Subcutaneous abdominal adipose tissue (tissue), 5 donors: ENCODE measurements around the gene IKZF2.

Experiments used
- H3K27ac ChIP-seq: one replicate; pipeline ENCODE4 v1.7.0; 2013; ENCODE audit warnings: low read depth, mild to moderate bottlenecking, inconsistent platforms, low read length, moderate library complexity
- H3K27me3 ChIP-seq, 5 donors: one replicate each; pipeline ENCODE4 v1.7.0; 2013; ENCODE audit warnings: low read length in 5 of 5, inconsistent platforms in 1 of 5; ENCODE audit not compliant: control insufficient read depth in 5 of 5, insufficient read depth in 4 of 5
- H3K36me3 ChIP-seq, 5 donors: one replicate each; pipeline ENCODE4 v1.7.0; 2013; ENCODE audit warnings: low read length in 5 of 5; ENCODE audit not compliant: control insufficient read depth in 5 of 5, insufficient read depth in 5 of 5
- H3K4me1 ChIP-seq, 5 donors: one replicate each; pipeline ENCODE4 v1.7.0; 2013; ENCODE audit warnings: low read length in 5 of 5, mild to moderate bottlenecking in 3 of 5, moderate library complexity in 1 of 5; ENCODE audit not compliant: control insufficient read depth in 5 of 5, insufficient read depth in 5 of 5
- H3K4me3 ChIP-seq, 5 donors: one replicate each; pipeline ENCODE4 v1.7.0; 2013; ENCODE audit warnings: low read length in 5 of 5, low read depth in 1 of 5
- H3K9ac ChIP-seq, 5 donors: one replicate each; pipeline ENCODE4 v1.7.0; 2013; ENCODE audit warnings: low read length in 5 of 5, mild to moderate bottlenecking in 4 of 5, moderate library complexity in 3 of 5
- H3K9me3 ChIP-seq, 5 donors: one replicate each; pipeline ENCODE4 v1.7.0; 2013; ENCODE audit warnings: low read length in 5 of 5; ENCODE audit not compliant: control insufficient read depth in 5 of 5
- donor health status: healthy.
- donor health status: healthy.
- donor health status: healthy.
- donor health status: healthy.
- donor health status: healthy.

IKZF2 gene

DNA sequence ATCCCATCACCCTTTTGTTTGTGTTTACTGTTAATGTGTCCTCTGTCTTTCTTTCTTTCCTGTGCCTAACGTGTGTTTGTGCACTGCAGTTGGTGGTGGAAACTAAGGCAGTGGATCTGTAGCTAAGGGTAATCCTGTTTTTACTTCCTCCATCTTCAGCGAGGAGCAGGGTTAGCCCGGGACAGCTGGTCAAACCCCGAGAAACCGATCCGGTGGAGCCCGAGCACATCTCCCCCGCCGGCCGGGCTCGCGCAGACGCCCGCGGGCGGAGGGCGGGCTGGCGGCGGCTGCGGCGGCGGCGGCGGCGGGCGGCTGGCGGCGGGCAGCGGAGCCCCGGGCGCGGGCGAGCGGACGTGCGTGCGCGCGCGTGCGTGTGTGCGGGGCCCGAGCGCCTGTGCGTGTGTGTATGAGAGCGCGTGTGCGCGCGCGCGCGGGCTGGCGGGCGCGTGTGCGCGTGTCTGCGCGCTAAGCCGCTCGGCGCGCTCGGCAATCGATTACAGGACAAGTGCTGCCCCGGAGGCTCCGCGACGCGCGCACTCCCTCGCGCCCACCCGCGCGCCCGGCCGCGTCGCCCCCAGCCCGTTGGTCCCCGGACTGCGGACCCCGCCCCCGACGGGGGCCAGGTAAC, at the start of gene IKZF2:
Gene IKZF2 (minus strand): TSS at position 176 of the 628 bp plus-strand sequence. CDS start 2,983 bp downstream, outside the sequence.
- Histone ChIP-seq H3K9me3 (no peaks in the 10 kb centered on the region), H3K4me3 (peak within 1 kb of the TSS; percentile 74 to 98 (median 89)), H3K27ac (peak within 1 kb of the TSS; percentile 86), H3K9ac (peak within 1 kb of the TSS; percentile 63 to 81 (median 79)), H3K4me1 (peaks cover 0 to 26% (median 24%) of the 10 kb centered on the region in 5 donors), H3K27me3 (no peaks in the 10 kb centered on the region), H3K36me3 (no peaks in the 10 kb centered on the region)

DNA sequence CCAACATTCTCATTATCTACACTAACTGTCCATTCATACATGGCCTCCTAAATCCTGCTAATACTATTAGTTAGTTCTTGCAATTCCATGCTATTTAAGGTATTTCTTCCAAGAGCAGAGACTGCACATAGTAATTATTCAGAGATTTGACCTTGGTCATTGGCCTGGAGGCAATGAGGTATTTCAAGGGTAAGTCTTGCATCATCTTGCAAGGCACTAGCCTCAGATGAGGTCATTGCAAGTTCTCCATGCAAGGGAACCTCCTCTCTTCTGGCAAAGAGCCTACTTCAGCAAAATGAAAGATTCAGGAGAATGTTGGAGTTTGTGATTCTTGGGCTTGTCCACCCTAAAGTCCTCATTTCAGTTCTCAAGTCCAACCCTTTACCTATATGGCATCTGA, 48.5 kb upstream of the IKZF2 start:
- Histone ChIP-seq H3K36me3 (no peaks in the 10 kb centered on the region), H3K9ac (no peak overlapping the region), H3K27me3 (no peaks in the 10 kb centered on the region), H3K9me3 (no peaks in the 10 kb centered on the region), H3K27ac (no peak overlapping the region), H3K4me1 (peaks cover 0 to 9% (median 0%) of the 10 kb centered on the region in 5 donors), H3K4me3 (no peak overlapping the region)

DNA sequence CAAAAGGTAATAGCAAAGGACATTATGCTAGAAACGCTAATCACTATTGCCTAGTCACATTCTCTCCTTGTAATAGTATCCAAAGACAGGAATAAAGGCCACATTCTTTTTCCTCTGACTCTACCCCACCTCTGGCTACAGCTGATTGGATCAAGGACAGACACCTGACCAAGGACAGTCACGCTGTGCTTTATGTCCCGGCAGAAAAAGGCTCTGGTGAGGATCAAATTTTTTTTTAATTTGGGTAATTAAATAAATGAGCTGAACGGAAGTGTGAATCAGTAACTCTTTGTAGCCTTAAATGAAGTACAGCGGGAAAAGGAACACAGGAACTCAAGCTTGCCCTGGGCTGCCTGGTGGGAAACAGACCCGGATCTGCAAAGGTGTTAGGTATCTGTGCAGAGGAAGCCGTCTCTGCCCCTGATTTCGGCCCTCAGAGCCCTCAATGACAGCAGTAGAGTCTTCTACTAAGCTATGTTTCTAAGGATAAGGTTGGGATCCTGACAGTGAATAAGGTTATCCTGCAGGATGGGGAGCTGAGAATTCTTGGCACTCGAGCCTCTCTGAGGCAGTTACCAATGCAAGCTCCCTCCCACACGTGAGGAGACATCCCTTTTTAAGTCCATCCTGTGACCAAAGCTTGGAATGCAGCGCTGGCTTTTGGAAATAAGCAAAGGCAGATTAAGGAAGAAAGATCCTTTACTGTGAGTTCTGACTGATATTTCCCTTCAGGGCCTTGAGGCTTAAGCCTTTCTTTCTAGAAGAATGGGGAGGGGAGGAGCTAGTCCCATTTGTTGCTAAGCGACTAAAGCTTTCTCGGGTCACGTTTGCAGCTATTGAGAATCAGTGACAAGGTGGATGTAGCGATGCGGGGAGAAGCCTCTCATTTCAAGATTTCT, 37.8 kb upstream of the IKZF2 start:
- H3K9me3 ChIP-seq, result peaks cover 0 to 5% (median 0%) of the 10 kb centered on the region in 5 donors
- no peaks in the 10 kb centered on the region for H3K36me3 ChIP-seq
- no peak overlapping the region for H3K27ac ChIP-seq
- no peak overlapping the region for H3K9ac ChIP-seq
- no peaks in the 10 kb centered on the region for H3K27me3 ChIP-seq
- peaks cover 0 to 4% (median 0%) of the 10 kb centered on the region in 5 donors for H3K4me1 ChIP-seq
- no peak overlapping the region for H3K4me3 ChIP-seq

DNA sequence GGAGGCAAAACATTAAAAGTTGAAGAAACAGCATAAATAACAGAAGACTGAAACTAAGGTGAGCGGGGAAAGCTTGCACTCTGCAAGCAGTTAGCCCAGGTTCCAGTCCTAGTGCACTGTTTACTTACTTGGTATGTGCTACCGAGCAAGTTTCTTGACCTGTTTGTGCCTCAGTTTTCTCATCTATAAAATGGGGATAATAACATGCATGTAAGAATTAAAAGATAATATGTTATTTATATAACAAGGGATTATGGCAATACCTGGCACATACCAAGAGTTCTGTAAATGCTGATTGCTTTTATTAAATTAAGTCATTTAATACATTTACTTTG, 37.1 kb upstream of the IKZF2 start:
- no peak overlapping the region for H3K27ac ChIP-seq

DNA sequence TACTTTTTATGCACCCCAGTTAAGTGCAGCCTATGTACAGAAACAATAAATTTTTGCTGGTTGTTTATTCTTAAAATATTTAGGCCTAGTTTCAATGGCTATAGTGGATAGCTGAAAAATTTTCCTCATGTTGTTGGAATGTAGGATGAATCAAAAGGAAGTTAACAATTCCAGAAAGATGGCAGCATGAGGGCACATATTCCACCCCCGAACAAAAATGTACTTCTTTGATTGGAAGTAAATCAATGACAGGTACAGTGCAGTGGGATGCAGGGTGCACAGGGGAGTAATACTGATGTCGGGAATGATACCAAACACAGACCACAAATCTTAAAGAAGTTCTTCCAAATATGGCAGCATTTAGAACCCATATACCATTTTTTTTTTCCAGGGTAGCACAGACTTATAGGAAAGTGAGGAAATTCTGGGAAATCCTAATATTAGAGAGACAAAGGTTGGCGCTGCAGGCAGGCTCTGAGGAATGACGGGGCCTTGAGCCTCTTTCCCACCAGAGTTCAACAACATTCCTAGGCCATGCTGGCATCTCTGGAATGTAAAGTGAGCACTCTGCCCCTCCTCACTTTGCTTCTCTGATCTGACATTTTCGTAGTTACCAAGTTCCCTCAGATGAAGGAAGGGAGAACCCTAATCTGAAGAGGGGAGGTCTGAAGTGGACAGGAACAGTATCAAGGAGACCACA, 36.6 kb upstream of the IKZF2 start:
- Histone ChIP-seq H3K4me3 (no peak overlapping the region), H3K9me3 (peaks cover 0 to 5% (median 0%) of the 10 kb centered on the region in 5 donors), H3K27me3 (no peaks in the 10 kb centered on the region), H3K36me3 (no peaks in the 10 kb centered on the region), H3K9ac (no peak overlapping the region), H3K4me1 (peaks cover 0 to 4% (median 0%) of the 10 kb centered on the region in 5 donors), H3K27ac (no peak overlapping the region)

More for the DNA sequence above, 37.1 kb upstream of the IKZF2 start:
- Histone ChIP-seq H3K4me3 (no peak overlapping the region), H3K4me1 (peaks cover 0 to 4% (median 0%) of the 10 kb centered on the region in 5 donors), H3K27me3 (no peaks in the 10 kb centered on the region), H3K36me3 (no peaks in the 10 kb centered on the region), H3K9ac (no peak overlapping the region), H3K9me3 (peaks cover 0 to 5% (median 0%) of the 10 kb centered on the region in 5 donors)

DNA sequence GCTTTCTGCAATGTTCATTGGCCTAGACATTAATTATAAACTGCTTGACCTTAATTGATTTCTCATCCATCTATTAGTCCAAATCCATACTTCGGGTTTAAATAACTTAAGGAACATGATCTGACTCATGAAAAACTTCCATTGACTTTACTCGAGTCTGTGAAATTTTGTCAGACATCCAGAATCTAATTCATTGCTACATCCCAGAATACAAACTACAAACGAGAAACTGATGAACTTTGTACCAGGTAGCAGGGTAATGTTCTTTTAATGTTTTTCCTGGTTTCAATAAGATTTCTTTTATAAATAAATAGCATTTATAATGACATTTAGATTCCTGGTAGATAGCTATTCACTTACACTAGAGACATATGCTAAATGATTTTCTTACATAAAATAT, 36.0 kb upstream of the IKZF2 start:
- peaks cover 0 to 5% (median 0%) of the 10 kb centered on the region in 5 donors for H3K9me3 ChIP-seq
- peaks cover 0 to 4% (median 0%) of the 10 kb centered on the region in 5 donors for H3K4me1 ChIP-seq
- H3K27ac ChIP-seq, result no peak overlapping the region
- H3K36me3 ChIP-seq, result no peaks in the 10 kb centered on the region
- no peak overlapping the region for H3K9ac ChIP-seq
- no peaks in the 10 kb centered on the region for H3K27me3 ChIP-seq
- no peak overlapping the region for H3K4me3 ChIP-seq

DNA sequence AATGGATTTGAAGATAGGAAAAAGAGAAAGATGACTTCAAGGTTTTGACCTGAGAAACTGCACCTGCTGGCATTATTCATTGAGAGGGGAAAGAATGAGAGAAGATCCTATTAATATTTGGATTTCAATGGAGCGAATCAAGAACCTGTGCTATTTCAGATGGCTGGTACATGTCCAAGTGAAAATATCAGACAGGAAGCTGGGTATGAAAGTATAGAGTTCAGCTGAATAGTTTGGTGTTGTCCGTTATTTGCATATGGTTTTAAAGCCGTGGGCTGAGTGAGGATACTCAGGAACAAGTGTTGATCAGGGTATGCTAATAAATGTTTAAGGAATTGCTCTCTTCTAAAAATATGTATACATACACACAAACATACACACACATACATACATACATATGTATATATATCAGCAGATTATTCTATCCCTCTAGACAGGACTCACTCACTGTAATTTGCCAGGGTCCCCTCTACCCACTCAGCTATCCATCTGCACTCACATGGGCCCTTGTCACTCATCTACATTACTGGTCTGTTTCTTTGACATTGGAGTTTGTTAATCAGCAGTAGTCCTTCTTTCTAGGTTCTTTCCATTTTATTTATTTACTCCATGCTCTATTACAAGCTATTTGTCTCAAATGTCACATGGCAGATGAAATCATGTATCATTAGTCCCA, 33.9 kb upstream of the IKZF2 start:
- Histone ChIP-seq H3K4me1 (peaks cover 0 to 4% (median 0%) of the 10 kb centered on the region in 5 donors), H3K27ac (no peak overlapping the region), H3K36me3 (no peaks in the 10 kb centered on the region), H3K4me3 (no peak overlapping the region), H3K9me3 (no peaks in the 10 kb centered on the region), H3K9ac (no peak overlapping the region), H3K27me3 (no peaks in the 10 kb centered on the region)

DNA sequence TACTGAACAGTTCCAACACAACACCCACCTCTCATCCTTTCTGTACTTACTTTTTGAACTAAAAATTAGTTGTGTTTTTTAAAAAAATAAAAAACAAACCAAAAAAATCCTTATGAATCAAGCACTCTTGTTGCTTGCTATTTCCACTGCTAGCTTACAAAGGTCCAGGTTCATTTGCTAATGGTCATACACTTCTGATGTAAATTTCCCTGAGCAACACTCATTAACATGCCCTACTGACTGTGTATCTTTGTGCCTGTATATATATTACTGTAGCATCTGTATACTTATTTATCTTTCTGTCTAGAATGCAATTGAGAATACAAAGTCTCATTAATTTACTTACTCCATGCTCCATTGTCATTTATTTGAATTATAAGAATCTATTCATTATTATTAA, 30.3 kb upstream of the IKZF2 start:
- no peaks in the 10 kb centered on the region for H3K4me1 ChIP-seq
- H3K9me3 ChIP-seq, result no peaks in the 10 kb centered on the region
- no peak overlapping the region for H3K27ac ChIP-seq
- H3K36me3 ChIP-seq, result no peaks in the 10 kb centered on the region
- no peaks in the 10 kb centered on the region for H3K27me3 ChIP-seq
- no peak overlapping the region for H3K9ac ChIP-seq
- no peak overlapping the region for H3K4me3 ChIP-seq

DNA sequence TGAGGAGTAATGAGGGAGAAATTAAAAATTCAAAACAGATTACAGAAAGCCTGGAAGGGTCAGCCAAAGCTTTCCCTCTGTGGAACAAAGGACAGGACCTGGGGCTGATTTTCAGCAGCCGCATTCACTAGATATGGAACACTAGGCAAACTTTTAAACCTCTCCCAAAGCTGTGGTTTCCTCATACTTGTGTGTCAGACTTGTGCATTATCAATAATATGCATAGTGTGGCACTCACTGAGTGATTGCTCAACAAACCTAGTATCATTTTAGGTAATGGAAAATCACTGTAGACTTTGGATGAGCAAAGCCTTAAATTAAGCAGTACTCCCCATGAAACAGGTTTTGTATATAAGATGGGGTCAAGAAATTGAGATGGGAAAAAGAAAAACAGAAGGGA, 26.3 kb upstream of the IKZF2 start:
- Histone ChIP-seq H3K9ac (no peak overlapping the region), H3K4me1 (no peaks in the 10 kb centered on the region), H3K27ac (no peak overlapping the region), H3K9me3 (no peaks in the 10 kb centered on the region), H3K36me3 (no peaks in the 10 kb centered on the region), H3K4me3 (no peak overlapping the region), H3K27me3 (no peaks in the 10 kb centered on the region)
